T-helper 2 cell treated with Interferon-gamma antibody and Interleukin-4, amounts not matched to agents 100 ng/mL and 5 ng/mL, for 36 hours (primary cell): Measurements from ENCODE around the gene HSD17B12. TPM values are rescaled to one million over a fixed set of nuclear protein-coding genes. Genes with fewer than 3 reads are reported as not detected.
"Not testable (repeated sequence)": the region's sequence is repeated elsewhere in the genome, so short reads cannot be mapped to it uniquely, and the experiment has no call there.

Experiments used
- intact Hi-C: fragments of 100-400 bp; cut with micrococcal nuclease; formaldehyde crosslinking; loops from one replicate; pipeline ENCODE4 v1.15.1; 2023
- total RNA-seq: library from RNA; stranded (reverse); gene quantifications from 2 replicates; pipeline ENCODE4 v1.2.3, GENCODE V29; 2022

The HSD17B12 gene
- total RNA-seq, 1 donor from 2014 or later, result 46.0 TPM

DNA sequence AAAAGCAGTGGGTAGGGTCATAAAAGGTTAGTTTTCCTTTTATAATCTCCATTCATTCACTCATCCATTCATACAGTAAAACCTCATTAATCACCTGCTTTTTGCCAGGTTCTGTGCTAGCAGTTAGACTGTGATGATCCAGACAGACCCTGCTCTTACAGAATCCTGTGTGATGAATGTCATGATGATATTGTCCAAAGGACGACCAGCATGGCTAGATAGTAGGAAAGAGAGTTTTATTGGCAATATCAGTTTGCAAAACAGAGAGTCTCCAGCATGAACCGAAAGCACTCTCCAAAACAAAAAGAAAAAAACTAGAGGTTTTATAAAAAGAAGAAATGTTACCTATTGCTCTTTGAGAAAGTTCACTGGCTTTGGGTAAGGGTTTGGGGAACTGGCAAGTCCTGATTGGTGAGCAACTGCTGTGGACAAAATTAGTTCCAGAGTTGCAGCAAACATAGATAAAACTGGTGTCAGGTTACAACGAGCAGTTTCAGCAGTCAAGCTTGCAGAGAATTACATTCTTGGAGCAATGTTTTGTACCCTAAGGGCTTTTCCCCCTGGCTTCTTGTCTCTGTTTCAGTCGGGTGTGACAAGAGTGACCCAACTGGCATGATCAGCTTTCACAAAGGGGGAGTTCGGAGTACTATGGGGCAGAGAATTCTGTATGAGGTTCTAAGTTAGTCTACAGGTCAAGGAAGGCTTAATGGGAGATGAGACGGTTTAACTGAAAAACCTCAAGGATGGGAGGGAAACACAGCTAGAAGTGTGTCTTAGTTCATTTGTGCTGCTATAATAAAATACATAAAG, 58.3 kb downstream of the HSD17B12 start:
- intact Hi-C loops, result no loop called here

DNA sequence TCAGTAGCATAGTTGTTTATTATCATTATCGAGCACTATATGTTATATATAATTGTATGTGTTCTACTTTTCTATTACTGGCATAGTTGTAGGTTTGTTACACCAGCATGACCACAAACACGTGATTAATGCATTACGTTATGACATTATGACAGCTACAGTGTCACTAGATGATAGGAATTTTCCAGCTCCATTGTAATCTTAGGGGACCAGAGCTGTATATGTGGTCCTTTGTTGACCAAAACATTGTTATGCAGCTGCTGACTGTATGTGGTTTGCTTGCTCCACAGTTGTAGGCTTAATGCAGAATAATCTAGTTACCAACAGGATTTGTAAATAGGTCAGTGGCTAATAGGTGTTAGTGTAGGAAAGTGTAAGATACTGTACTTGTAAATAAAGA, 66.1 kb downstream of the HSD17B12 start:
- intact Hi-C loops, result no loop called here

- intact Hi-C loops, result no loop called here
Measured at GRCh38 chr11:43747130-43747802, 66.7 kb downstream of the HSD17B12 start.

- intact Hi-C loops, result no loop called here
Measured at GRCh38 chr11:43748095-43748494, 67.6 kb downstream of the HSD17B12 start.

DNA sequence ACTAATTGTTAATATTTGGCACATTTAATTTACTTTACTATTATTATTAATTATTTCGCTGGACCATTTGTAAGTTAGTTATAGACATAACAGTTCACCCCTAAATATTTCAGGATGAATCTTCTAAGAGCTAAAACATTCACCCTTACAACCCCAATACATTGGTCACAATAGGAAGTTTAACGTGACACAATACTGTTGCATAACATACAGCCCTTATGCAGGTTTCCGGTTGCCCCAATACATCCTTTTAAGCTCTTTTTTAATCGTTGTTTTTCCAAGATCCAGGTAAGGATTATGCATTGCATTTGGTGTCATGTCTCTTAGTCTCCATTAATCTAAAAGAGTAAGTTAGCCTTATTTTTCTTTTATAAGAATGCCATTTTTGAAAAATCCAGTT, 71.2 kb downstream of the HSD17B12 start:
- intact Hi-C loops, result no loop called here

- intact Hi-C loops, result no loop called here
Measured at GRCh38 chr11:43756575-43756974, 76.0 kb downstream of the HSD17B12 start.

GRCh38 chr11:43758927-43759326, 78.4 kb downstream of the HSD17B12 start:
- intact Hi-C loops, result no loop called here

- intact Hi-C loops, result no loop called here
Measured at GRCh38 chr11:43760902-43761301, 80.4 kb downstream of the HSD17B12 start.

DNA sequence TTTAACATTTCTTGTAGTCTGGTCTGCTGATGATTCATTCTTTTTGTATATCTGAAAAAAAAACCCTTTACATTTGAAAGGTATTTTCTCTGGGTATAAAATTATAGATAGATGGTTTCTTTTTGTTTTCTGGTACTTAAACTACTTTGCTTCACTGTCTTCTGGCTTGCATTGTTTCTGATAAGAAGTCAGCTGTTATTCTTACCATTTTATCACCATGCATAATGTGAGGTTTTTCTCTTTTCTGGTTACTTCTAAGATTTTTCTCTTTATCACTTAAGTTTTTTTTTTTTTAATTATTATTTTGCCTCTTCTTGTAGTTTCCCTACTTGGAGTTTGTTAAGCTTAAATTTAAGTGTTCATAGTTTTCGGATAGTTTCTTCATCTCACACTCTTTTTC, 84.7 kb downstream of the HSD17B12 start:
- intact Hi-C loops, result no loop called here

DNA sequence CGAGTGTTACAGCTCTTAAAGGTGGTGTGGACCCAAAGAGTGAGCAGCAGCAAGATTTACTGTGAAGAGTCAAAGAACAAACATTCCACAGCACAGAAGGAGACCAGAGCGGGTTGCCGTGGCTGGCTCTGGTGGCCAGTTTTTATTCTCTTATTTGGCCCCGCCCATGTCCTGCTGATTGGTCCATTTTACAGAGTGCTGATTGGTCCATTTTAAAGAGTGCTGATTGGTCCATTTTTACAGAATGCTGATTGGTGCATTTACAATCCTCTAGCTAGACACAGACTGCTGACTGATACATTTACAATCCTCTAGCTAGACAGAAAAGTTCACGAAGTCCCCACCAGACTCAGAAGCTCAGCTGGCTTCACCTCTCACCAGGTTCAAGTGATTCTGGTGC, 88.1 kb downstream of the HSD17B12 start:
- intact Hi-C loops, result not testable (repeated sequence)

GRCh38 chr11:43770173-43770572, 89.6 kb downstream of the HSD17B12 start:
- intact Hi-C loops, result no loop called here

DNA sequence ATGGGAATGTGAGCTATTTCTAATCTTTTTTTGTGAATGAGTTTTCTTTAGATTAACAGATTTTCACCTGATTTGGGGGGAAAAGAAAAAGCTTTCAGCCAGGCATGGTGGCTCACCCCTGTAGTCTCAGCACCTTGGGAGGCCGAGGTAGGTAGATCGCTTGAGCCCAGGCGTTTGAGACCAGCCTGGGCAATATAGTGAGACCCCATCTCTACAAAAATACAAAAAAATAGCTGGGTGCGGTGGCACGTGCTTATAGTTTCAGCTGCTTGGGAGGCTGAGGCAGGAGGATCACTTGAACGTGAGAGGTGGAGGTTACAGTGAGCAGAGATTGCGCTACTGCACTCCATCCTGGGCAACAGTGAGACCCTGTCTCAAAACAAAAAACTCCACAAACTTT, 92.2 kb downstream of the HSD17B12 start:
- intact Hi-C loops, result no loop called here

GRCh38 chr11:43774786-43775185, 94.2 kb downstream of the HSD17B12 start:
- intact Hi-C loops, result no loop called here

DNA sequence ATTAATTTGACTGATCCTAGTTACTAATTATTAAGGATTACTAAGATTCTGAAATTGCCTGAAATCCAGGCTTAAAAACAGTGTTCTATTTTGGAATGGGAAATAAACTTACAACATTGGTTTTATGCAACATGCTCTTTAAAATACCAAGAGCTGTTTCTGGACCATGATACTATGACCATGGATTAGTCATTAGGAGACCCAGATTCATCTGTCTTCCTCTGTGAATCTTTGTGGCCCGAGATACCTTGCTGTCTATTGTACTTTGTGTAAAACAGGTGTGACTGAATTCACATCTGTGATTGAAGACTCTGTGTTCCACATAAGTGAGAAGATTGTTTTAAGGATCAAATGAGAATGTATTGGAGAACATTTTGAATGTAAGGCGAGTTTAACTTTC, 98.8 kb downstream of the HSD17B12 start:
- intact Hi-C loops, result no loop called here

GRCh38 chr11:43784301-43784700, 103.8 kb downstream of the HSD17B12 start:
- intact Hi-C loops, result no loop called here

GRCh38 chr11:43784866-43785265, 104.3 kb downstream of the HSD17B12 start:
- intact Hi-C loops, result no loop called here

- intact Hi-C loops, result no loop called here
Measured at GRCh38 chr11:43785318-43785717, 104.8 kb downstream of the HSD17B12 start.

DNA sequence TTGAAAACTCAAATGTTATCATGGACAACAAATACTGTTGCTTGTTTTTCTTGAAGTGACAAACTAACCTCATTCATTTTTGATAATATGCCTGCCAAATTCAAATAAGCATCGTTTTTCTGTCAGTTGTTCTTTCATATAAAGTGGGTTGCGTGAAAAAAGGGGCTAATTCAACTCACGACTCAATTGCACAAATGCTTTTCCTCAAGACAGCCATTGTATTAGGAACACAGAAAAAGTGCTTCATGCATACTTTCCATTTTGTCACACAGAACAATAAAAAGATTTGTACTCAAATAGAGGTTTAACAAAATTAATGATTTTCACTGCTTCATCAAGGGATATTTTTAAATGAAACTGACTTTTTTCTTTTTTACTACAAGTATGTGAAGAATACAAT, 105.5 kb downstream of the HSD17B12 start:
- intact Hi-C loops, result no loop called here

DNA sequence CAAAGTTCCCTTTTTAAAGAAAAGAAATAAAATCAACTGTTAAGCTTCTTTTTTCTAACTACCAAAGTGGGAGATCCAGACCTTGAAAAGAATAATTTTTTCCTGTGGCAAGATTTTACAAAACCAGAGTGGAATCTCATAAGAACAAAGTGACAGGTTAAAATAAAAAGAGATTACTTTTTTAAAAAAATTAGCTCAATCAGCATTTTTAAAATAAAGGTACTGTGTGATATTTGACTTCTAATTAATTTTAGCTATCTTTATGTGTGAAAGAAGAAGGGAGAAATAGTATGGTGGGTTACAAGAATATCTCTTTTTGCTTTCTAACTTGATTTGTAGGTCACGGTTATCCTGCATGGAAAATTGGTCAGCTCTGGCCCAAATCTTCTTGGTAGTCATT, 107.3 kb downstream of the HSD17B12 start:
- intact Hi-C loops, result no loop called here

DNA sequence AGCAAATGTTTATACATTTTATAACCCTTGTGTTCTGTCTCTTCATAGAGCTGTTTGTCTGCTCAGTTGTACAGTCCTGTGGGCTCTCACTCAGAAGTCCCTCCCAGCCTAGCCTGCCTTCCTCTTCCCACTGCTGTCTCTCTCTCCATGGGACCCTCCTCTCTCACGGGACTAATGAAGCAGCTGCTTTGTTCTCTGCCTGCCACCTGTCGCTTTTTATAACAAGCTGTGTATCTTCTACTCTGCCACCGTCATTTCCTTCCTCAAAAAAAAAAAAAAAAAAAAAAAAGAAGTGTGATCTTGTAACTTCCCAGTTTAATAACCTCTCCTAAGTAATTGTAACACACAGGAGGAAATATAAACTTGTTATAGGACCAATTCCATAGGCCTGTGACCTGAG, 107.9 kb downstream of the HSD17B12 start:
- intact Hi-C loops, result no loop called here

- intact Hi-C loops, result no loop called here
Measured at GRCh38 chr11:43789700-43790443, 109.3 kb downstream of the HSD17B12 start.

- intact Hi-C loops, result no loop called here
Measured at GRCh38 chr11:43790444-43790794, 109.9 kb downstream of the HSD17B12 start.
